A172 (cell line): ENCODE data around the gene PFKL. TPM values are rescaled to one million over a fixed set of nuclear protein-coding genes. Genes with fewer than 3 reads are reported as not detected.
A peak's percentile ranks its signal among the peaks of the same experiment; 100 is the strongest.

ENCODE experiments used
- DNase-seq: peaks from one replicate; pipeline ENCODE4 v3.0.0-alpha.2; 2015; ENCODE audit warnings: low spot score
- total RNA-seq: library from RNA; depleted of rRNA; stranded (reverse); fragments of >200 nt; shearing (Covaris generic); gene quantifications from 2 replicates; pipeline ENCODE4 v1.2.3, GENCODE V29; 2014; rRNA removed

The PFKL gene
- total RNA-seq, 1 experiment from 2014 or later: 115 TPM

DNA sequence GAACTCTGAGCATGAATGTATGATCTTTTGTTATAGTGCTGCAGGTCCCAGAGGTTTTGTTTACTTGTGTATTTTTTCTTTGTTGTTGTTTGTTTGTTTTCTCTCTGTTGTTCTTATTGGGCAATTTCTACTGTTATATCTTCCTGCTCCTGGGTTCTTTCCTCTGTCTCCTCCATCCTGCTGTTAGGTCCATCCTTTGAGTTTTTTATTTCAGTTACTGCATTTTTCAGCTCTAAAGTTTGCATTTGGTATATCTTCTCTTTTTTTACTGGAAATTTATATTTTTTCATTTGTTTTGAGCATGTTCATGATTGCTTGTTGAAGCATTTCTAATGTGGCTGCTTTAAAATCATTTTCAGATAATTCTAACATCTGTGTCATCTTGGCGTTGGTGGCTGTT is 63.4 kb downstream of the PFKL start:
- no peak for DNase-seq

GRCh38 chr21:44364151-44365053 is 64.5 kb downstream of the PFKL start:
- no peak for DNase-seq

GRCh38 chr21:44365251-44365966 is 65.6 kb downstream of the PFKL start:
- no peak for DNase-seq

DNA sequence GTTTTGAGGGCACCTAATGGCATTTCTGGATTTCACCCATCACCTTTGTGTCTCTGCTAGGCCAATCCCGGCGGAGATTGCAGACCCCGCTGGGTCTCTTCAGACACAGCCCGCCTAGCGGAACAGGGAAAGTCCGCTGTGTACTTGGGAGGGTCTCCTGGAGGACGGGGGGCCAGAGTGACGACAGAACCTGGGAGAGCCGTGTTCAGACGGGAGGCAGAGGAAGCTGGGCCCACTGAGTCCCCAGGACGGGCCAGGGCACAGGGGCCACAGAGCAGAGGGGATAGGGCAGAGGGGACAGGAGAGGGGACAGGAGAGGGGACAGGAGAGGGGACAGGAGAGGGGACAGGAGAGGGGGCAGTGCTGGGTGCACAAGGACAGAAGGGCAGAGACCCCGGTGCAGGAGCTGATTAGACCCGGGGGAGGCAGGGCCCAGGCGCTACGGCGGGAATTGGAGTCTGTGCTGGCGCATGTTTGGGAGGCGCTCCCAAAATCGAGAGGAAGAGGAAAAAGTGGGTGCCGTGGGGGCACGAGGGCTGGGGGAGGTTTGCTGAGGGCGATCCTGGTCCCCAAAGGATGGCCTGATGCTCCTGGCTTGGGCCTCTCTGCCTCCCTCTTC is 66.2 kb downstream of the PFKL start:
- no peak for DNase-seq

GRCh38 chr21:44366586-44367211 is 66.8 kb downstream of the PFKL start:
- DNase-seq: no peak

GRCh38 chr21:44368711-44369446 is 69.0 kb downstream of the PFKL start:
- no peak for DNase-seq

DNA sequence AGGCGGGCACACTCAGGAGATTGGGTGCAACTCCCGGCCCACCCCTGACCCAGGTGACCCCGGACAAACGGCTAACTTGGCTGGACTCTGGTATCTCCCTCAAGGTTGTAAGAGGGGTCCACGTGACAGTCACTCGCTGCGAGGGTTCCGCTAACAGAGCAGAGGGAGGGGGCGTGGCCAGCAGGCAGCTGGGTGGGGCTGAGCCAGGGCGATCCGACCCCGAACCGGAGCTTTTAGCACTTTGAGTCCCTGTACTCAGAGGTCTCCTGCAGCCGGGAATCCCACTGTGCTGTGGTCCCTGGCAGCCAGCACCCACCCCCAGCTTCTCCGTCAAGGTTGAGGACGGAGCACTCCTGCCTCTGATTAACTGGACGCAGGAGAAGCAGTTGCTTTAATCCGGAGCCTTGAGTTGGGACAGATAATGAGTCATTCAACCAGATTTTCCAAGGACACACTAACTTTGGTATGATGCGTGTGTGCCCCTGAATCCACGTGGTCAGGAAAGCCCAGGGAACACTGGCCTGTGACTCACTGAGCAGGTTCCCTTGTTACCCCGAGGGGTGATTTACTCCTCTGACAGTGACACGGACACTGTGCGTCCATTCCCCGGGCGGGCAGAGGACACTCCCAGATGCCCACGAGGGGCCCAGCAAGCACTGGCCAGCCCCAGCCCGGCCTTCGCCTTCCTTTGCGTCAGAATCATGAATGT is 70.3 kb downstream of the PFKL start:
- peak; percentile 95 for DNase-seq

DNA sequence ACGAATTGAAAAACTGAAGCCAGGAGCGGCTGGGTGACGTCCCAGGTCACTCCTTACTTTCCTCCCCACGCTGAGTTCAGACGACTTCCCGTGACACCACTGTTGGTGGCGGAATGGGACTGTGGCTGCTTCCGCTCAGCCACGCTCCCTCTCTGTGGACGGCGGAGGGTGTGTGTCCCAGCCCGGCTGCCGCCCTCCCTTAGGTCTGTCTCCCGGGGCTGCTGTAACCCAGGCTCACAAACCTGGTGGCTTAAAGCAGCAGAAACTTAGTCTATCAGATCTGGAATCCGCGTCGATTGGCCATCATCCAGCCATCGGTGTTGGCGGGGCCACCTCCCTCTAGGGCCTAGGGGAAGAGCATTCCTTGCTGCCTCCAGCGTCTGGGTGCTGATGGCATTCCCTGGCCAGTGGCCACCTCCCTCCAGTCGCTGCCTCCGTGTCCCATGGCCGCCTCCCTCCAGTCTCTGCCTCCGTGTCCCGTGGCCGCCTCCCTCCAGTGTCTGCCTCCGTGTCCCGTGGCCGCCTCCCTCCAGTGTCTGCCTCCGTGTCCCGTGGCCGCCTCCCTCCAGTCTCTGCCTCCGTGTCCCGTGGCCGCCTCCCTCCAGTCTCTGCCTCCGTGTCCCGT is 71.0 kb downstream of the PFKL start:
- no peak for DNase-seq

- DNase-seq: no peak
Observed at GRCh38 chr21:44371596-44371995, 71.7 kb downstream of the PFKL start.

DNA sequence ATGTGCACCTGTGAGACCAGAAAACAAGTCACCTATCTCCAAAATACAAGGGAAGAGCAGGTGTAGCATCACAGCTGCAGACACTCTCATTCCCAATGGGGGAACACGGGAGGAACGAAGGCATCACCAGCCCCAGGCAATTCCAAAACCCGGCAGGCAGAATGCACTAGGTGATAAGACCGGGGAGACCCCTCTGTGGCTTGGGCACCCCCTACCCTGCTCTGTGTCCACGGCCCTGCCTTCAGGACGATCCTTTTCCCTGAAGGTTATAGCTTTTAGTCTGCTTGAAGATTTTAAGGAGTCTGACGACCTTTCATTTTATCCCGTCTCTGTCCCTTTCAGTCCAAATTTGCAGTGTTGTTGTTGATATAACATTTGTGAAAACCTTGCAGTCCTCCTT is 72.8 kb downstream of the PFKL start:
- DNase-seq: no peak

DNA sequence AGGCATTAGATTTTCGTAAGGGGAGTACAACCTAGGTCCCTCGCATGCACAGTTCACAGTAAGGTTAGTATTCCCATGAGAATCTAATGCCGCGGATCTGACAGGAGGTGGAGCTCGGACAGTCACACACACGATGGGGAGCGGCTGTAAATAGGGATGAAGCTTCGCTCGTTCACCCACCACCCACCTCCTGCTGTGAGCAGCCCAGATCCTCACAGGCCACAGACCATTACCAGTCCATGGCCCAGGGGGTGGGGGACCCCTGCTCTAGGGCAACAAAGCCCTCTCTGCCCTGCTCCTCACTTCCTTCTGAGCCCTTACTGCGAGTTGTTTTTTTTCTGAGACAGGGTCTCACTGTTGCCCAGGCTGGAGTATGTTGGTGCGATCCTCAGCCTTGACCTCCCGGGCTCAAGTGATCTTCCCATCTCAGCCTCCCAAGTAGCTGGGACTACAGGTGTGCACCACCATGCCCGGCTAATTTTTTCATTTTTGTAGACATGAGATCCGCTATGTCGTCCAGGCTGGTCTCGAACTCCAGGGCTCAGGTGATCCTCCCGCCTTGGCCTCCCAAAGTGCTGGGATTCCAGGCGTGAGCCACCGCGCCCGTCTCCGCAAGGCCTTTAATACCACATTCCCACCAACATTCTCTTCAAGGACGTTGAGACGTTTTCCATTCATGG is 74.9 kb downstream of the PFKL start:
- DNase-seq: no peak

DNA sequence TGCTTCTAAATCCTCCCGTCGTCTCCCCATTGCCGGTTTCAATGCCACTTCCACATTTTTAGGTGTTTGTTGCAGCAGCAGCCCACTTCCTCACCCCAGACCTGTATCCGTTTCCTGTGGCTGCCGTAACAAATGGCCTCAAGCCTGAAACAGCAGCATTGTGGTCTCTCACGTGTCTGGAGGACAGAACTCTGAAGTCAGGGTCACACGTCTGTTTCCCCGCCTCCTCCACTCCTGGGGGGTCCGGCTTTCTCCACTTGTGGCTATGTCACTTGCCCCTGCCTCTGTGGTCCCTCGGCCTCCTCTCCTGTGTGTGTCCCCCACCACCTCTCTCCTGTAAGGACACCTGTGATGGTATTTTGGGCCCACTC is 75.4 kb downstream of the PFKL start:
- no peak for DNase-seq

GRCh38 chr21:44375761-44376241 is 75.9 kb downstream of the PFKL start:
- no peak for DNase-seq

- DNase-seq: no peak
Observed at GRCh38 chr21:44376606-44377005, 76.8 kb downstream of the PFKL start.

Other genes with a start within 250 kb of the PFKL start
- gene PWP2, start 192.7 kb upstream of the PFKL start, total RNA-seq: 44.4 and 56.9 TPM in 2 replicates
- 58.8 and 66.8 TPM in 2 replicates for gene GATD3, start 166.4 kb upstream of the PFKL start, total RNA-seq
- gene ICOSLG, start 59.1 kb upstream of the PFKL start, total RNA-seq: 1.2 and 1.8 TPM in 2 replicates
- not detected in 2 replicates for gene DNMT3L, start 38.2 kb upstream of the PFKL start, total RNA-seq
- gene AIRE, start 14.2 kb upstream of the PFKL start, total RNA-seq: not detected in 2 replicates
- 26.3 and 27.8 TPM in 2 replicates for gene CFAP410, start 39.3 kb downstream of the PFKL start, total RNA-seq
- 0.98 and 1.9 TPM in 2 replicates for gene TRPM2, start 53.6 kb downstream of the PFKL start, total RNA-seq
- gene LRRC3, start 155.5 kb downstream of the PFKL start, total RNA-seq: 0.50 and 1.5 TPM in 2 replicates
- not detected in 2 replicates for gene KRTAP10-1, start 240.1 kb downstream of the PFKL start, total RNA-seq